SU-DHL-6 (cell line): ENCODE measurements around the gene CXXC5.

Source experiments
- EZH2phosphoT487 ChIP-seq: fragments of 200-600 bp; sonication (generic), shearing (Covaris generic); conservative IDR thresholded peaks from 2 replicates; pipeline ENCODE4 v1.6.1; 2018; ENCODE audit warnings: mild to moderate bottlenecking, antibody characterized with exemption, low read length, moderate library complexity, mixed read lengths
- TF ChIP-seq, protein P1 (sequence below): fragments of 200-600 bp; sonication (generic); IDR thresholded peaks from one replicate; pipeline ENCODE4 v1.5.1; 2017; ENCODE audit warnings: antibody characterized with exemption, mild to moderate bottlenecking, low read length, moderate library complexity; ENCODE audit not compliant: insufficient read depth, poor library complexity, severe bottlenecking

DNA sequence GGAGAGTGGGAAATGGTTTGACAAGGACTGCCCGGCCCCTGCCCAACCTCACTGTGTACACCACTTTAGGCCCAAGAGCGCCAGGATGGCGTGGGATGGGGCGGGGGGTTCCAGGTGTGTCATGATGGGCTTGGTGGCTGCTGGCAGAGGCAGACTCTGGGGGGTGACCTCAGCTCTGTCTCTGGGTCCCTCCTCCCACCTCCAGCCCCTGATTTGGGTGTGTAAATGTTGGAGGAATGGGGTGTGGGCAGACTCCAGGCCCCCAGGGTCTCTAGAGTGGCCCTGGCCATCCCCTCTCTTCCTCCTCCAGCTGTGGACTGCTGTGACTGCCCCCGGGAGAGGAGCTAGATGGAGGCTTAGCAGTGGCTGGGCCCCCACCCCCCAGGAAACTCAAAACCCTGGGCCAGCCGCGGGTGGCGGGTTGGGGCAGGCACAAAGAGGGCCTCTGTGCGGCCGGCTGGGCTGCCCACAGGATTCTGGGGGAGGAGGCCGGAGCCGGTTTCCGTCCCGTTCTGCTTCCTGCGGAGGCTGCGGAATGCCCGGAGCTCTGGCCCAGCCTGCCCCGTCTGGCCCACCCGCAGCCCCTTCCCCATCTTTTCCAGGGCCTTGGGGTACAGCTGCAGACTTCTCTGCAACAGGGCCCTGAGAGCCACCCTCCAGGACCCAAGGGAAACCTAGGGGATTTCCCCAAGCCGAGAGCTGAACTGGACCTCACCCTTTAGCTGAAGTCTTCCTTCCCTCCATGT, 23.1 kb downstream of the CXXC5 start:
- TF ChIP-seq, protein P1, sequence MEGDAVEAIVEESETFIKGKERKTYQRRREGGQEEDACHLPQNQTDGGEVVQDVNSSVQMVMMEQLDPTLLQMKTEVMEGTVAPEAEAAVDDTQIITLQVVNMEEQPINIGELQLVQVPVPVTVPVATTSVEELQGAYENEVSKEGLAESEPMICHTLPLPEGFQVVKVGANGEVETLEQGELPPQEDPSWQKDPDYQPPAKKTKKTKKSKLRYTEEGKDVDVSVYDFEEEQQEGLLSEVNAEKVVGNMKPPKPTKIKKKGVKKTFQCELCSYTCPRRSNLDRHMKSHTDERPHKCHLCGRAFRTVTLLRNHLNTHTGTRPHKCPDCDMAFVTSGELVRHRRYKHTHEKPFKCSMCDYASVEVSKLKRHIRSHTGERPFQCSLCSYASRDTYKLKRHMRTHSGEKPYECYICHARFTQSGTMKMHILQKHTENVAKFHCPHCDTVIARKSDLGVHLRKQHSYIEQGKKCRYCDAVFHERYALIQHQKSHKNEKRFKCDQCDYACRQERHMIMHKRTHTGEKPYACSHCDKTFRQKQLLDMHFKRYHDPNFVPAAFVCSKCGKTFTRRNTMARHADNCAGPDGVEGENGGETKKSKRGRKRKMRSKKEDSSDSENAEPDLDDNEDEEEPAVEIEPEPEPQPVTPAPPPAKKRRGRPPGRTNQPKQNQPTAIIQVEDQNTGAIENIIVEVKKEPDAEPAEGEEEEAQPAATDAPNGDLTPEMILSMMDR = no peak
- no peak for TF ChIP-seq EZH2phosphoT487
